Epithelial cell of prostate (primary cell): ENCODE data around the gene DPH1.
"Not testable (repeated sequence)": the region's sequence is repeated elsewhere in the genome, so short reads cannot be mapped to it uniquely, and the experiment has no call there.

Source experiments
- DNase-seq: peaks from one replicate; pipeline ENCODE4 v3.0.0-alpha.2; 2011; ENCODE audit warnings: low read depth, low spot score
- H3K27ac ChIP-seq: fragments of 450-650 bp; 2 replicates; pipeline ENCODE4 v1.5.1; 2017; ENCODE audit warnings: mild to moderate bottlenecking

Gene DPH1

GRCh38 chr17:2029911-2030778 is at the start of gene DPH1:
Gene DPH1, plus strand, starts transcription at chr17:2030153. Its CDS starts 17 bp downstream, at chr17:2030170.
- DNase-seq: peak; percentile 40

GRCh38 chr17:1980665-1981250 is 49.2 kb upstream of the DPH1 start:
- DNase-seq: no peak
- peak overlapping the region; percentile 56 for H3K27ac ChIP-seq

More at GRCh38 chr17:2029911-2030778, at the start of gene DPH1:
- no peak within 1 kb of the TSS for H3K27ac ChIP-seq

DNA sequence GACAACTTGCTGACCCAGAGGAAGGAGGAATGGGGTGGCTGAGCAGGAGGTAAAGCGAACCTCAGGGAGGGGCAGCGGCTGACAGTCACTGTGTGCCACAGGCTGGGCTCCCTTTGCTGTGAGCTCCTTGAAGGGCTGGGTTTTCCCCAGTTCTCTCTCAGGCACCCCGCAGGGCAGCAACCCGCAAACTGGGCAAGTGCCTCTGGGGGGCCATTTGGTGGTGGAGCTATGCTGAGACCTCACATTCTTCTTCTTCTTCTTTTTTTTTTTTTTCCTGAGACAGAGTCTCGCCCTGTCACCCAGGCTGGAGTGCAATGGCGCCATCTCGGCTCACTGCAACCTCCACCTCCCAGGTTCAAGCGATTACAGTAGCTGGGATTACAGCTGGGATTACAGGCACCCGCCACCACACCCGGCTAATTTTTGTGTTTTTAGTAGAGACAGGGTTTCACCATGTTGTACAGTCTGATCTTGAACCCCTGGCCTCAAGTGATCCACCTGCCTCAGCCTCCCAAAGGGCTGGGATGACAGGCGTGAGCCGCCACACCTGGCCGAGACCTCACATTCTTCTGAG is 47.1 kb upstream of the DPH1 start:
- not testable (repeated sequence) for DNase-seq, H3K27ac ChIP-seq

GRCh38 chr17:1985093-1985492 is 44.9 kb upstream of the DPH1 start:
- DNase-seq: no peak
- H3K27ac ChIP-seq: no peak overlapping the region

GRCh38 chr17:1985686-1986085 is 44.3 kb upstream of the DPH1 start:
- DNase-seq: no peak
- no peak overlapping the region for H3K27ac ChIP-seq

DNA sequence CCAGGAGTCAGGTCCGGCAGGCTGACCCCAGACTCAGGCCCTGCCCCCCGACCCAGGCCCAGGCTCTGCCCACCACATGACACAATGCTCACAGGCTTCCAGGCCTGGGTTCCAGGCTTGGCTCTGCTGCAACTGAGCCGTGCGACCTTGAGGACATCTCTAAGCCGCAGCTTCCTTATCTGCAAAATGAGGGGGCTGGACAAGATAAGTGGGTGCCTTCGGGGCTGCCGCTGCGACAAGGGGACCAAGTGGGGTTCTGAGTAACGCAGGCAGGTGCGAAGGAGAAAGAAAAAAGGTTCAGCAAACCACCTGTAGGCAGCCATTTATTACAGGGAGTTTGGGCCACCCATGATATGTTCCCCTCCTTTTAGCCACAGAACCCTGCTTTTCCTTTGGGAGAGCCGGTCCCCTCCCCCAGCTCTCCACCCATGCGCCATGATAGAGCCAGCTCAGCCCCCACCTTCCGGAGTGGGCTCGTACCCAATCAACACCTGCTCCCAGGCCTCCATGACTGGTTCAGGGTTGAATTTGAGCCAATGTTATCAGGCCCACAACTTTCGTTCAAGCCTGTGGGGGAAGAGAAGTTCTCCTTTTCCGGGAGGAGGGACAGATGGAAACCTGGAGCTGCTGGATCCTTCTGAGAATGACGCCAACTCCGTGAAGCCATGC is 43.0 kb upstream of the DPH1 start:
- H3K27ac ChIP-seq: no peak overlapping the region
- DNase-seq: no peak

DNA sequence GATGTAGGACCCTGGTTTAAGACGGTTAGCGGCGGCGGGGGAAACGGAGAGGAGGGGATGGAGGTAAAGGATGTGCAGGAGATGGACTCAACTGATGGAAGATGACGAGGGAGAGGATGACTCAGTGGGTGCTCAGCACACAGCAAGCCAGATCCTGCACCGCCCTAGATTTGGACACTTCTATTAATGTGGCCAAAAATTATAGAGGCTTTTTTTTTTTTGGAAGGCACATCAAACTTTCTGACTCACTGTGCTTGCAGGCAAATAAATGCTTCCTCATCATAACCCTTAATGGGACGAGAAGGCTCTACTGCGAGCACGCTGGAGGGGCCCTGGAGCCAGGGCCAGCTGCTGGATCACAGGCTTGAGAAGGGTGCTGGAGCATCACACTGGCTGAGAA is 40.8 kb upstream of the DPH1 start:
- peak overlapping the region; percentile 85 for H3K27ac ChIP-seq
- DNase-seq: peak; percentile 85

- no peak for DNase-seq
These were observed 37.4 kb upstream of the DPH1 start for GRCh38 chr17:1992541-1992940.

GRCh38 chr17:1994707-1995106 is 35.2 kb upstream of the DPH1 start:
- DNase-seq: no peak
- H3K27ac ChIP-seq: no peak overlapping the region

More at GRCh38 chr17:1992541-1992940, 37.4 kb upstream of the DPH1 start:
- no peak overlapping the region for H3K27ac ChIP-seq

- no peak for DNase-seq
- H3K27ac ChIP-seq: no peak overlapping the region
These were observed 34.5 kb upstream of the DPH1 start for GRCh38 chr17:1995321-1995892.

- no peak overlapping the region for H3K27ac ChIP-seq
- no peak for DNase-seq
These were observed 33.8 kb upstream of the DPH1 start for GRCh38 chr17:1995907-1996799.

DNA sequence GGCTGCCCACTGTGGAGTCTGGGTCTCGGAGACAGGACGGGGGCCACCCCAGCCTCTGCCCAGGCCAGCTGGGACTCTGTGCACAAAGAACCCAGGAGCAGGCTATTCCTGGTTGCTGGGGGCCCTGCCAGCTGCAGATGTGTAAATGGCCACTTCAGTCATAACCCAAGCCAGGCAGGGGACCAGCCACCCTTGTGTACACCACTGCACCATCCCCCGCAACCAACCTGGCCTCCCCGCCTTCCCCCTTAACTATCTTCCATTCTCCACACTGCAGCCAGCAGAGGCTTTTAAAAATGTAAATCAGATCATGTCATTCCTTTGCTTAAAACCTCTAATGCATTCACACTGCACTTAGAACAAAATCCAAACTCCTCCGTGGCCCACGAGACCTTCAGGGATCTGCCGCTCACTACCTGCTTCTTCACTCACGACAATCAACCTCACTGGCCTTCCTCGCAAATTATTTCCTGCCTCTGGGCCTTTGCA is 33.1 kb upstream of the DPH1 start:
- H3K27ac ChIP-seq: no peak overlapping the region

GRCh38 chr17:1997289-1997926 is 32.5 kb upstream of the DPH1 start:
- H3K27ac ChIP-seq: no peak overlapping the region
- DNase-seq: peak; percentile 39

More for the DNA sequence above, 33.1 kb upstream of the DPH1 start:
- DNase-seq: no peak

- DNase-seq: no peak
- H3K27ac ChIP-seq: no peak overlapping the region
These were observed 31.8 kb upstream of the DPH1 start for GRCh38 chr17:1997927-1998742.

DNA sequence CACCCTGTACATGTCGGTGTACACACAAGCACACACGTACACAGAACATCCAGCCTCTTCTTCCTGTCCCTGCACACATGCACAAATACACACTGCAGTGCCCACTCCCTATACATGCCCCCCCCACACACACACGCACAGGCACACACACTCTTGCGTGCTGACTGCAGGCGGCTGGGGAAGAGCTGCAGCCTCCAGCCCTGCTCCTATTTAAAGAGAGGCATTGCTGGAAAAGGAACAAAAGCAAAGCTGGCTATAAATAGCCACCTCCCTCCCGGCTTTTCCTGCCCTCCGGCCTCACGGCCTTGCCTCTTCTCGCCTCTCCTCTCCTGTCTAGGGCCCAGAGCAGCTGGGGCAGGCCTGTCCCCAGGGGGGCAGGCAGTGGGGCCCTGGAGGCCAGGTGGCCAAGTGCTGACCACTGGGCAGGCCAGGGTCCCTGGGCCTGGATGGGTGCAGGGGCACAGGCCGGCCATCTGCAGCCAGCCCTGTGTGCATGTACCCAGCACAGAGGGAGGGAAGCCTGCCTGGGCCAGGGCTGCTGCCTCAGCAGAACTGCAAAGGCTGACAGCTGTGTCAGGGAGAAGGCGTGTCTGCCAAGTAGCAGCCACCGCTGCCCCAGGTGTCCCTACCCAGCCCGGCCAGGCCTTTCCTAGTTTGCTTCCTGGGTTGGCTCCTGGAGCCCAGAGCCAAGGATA is 30.2 kb upstream of the DPH1 start:
- H3K27ac ChIP-seq: no peak overlapping the region
- no peak for DNase-seq

DNA sequence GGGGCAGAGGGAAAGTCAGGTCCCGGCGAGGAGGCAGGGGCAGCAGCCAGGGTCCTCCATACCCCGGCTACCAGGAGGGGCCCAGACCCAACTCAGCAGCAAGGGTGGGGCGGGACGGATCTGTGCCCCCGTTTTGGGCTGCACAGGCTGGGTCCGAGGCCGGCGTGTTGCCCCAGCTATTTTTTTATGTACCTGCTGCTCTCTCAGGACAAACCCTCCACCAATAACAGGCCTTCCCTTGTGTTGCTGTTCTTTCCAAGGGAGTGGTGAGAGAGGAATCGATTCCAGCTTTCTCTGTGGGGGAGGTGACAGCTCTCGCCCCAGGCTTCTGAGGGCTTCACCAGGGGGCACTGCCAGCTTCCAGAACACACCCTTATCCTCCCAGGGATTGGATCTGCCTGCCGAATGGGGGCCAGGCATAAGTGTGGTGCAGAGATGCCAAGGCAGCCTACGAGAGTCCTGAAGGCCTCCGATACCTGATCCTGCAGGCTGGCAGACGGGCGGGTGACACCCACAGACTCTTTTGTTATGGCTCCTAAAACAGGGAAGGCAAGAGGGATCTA is 27.1 kb upstream of the DPH1 start:
- no peak overlapping the region for H3K27ac ChIP-seq
- no peak for DNase-seq

GRCh38 chr17:2003525-2003924 is 26.4 kb upstream of the DPH1 start:
- H3K27ac ChIP-seq: no peak overlapping the region
- DNase-seq: no peak
